GM12801 (cell line): ENCODE results near the gene CDK11A.

ENCODE experiments used
- TF ChIP-seq, protein P1 (sequence below): IDR thresholded peaks from one replicate; pipeline ENCODE4 v1.5.1; 2011; ENCODE audit warnings: control low read depth; ENCODE audit not compliant: insufficient read length; ENCODE audit errors: extremely low read depth

Gene CDK11A

DNA sequence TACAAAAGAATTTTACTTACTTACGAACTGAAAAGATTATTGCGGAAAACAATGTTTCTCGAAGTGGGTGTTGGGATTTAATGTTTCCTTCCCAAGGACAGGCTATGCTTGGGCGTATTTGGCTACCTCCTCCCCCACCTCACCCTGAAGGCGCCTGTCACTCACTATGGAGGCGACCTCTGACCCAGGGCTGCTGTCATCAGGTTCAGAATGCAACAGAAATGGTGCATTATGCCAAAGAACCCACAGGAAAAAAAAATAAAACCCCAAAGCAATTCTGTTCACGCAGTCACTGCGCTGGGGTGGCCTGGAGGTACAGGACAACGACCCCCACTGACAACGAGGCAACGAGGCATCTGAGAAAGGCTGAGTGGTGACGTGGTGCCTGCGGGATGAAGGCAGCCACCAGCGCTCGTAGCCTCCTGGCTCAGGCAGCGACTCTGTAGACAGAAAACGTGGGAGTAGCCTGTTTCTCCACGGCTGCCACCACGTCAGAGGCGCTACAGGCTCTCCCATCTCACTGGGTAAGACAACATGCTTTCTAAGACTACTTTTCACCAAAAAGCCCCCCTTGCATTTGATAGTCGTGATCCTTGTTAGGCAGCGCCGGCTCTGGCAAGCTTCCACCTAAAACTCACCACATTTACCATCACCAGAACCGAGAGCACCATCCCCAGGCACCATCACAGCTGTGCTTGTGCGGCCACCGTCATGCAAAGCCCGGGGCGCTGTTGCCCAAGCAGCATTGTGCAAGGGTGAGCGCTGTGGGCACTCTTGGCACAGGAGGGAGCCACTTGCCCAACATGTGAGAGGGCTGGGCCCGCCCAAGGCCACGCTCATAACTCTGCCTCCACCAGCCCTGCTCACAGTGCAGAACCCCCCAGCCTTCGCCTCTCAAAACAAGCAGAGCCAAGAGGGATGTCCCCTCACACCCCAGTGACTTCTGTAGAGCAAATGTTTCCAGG, 39.8 kb upstream of the CDK11A start:
- TF ChIP-seq, protein P1, sequence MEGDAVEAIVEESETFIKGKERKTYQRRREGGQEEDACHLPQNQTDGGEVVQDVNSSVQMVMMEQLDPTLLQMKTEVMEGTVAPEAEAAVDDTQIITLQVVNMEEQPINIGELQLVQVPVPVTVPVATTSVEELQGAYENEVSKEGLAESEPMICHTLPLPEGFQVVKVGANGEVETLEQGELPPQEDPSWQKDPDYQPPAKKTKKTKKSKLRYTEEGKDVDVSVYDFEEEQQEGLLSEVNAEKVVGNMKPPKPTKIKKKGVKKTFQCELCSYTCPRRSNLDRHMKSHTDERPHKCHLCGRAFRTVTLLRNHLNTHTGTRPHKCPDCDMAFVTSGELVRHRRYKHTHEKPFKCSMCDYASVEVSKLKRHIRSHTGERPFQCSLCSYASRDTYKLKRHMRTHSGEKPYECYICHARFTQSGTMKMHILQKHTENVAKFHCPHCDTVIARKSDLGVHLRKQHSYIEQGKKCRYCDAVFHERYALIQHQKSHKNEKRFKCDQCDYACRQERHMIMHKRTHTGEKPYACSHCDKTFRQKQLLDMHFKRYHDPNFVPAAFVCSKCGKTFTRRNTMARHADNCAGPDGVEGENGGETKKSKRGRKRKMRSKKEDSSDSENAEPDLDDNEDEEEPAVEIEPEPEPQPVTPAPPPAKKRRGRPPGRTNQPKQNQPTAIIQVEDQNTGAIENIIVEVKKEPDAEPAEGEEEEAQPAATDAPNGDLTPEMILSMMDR = no peak

DNA sequence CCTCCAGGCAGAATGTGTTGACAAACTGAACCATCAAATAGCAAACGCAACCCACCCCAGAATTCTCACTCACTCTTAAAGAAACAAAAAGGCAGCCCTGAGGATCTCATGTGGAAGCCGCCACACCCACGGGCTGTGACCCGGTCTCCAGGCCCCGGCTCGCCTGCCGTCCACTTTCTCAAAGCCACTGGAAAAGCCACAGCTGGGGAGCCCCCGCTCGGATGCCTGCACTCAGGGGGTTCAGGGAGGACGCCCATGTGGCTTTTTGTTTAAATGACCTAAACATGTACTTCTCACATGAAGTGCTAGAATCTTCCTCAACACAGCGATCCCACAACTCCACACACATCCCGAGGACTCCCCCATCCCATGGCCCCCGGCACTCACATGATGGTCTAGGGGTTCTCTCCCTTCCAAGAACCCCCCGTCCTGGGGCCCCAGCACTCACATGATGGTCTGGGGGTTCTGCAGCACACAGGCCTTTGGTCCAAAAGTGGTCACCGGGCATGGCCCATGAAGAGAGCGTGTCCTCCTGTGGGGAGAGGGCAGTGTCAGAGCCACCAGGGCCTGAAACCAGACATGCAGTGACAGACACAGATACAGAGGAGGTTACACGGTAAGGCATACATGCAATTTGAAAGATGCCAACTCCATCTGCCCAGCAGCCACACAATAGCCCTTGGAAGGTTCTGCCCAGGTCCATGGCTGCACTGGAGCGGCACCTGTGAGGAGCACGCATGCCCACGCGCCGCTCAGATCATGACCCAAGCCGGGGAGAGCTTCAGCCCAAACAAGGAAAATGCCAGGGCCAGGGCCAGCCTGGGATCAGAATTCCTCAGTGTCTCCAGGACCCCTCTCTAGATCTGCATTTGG, 37.6 kb upstream of the CDK11A start:
- TF ChIP-seq, protein P1 = no peak

DNA sequence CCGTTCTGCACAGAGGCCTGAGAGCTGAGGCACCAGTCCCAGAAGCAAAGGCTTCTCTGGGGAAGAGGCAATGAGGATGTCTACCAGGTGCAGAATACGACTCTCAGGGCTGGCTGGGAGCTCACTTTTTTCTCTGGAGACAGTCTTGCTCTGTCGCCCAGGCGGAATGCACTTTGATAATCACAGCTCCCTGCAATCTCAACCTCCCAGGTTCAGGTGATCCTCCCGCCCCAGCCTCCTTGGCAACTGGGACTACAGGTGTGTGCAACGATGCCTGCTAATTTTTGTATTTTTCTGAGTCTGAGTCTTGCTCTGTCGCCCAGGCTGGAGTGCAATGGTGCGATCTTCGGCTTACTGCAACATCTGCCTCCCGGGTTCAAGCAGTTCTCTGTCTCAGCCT, 36.6 kb upstream of the CDK11A start:
- TF ChIP-seq, protein P1 = no peak

GRCh38 chr1:1760345-1760650, 36.1 kb upstream of the CDK11A start:
- TF ChIP-seq, protein P1 = no peak

DNA sequence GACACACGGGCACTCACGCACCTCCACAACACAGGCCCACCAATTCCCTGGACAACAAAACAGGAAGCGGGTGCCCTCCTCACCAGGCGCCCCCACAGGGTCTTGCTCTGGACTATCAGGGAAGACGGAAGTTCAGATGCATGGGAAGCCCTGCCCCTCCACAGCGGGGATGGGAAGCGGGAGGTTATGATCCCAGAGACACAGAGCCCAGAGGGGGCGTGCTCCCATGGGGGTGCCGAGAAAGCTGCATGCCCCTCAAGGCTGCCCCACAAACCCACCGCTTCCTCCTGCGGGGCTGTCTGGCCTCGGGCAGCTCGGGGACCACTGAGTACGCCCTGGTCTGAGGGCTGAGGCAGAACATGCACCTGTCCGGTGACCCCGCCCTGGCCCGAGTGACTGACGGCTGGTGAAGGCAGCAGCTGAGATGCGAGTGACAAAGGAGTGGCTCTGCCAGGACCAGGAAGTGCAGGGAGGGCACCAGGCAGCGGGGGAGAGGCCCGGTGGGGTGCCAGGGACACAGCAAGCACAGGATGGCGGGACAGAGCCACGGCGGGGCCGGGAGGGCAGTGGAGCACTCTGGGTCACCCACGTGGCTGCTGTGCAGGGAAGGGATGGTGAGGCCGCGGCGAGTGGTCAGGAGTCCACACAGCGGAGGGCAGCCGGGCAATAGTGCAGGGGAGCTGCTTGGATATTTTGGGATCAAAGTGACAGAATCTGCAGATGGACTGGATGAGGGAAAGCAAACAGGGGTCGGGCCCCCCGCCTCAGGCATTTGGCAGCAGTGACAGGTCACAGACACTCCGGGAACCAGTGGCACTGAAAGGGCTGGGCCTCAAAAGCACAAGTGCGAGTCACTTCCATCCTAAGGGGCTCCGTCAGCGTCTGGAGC, 35.5 kb upstream of the CDK11A start:
- TF ChIP-seq, protein P1 = no peak

DNA sequence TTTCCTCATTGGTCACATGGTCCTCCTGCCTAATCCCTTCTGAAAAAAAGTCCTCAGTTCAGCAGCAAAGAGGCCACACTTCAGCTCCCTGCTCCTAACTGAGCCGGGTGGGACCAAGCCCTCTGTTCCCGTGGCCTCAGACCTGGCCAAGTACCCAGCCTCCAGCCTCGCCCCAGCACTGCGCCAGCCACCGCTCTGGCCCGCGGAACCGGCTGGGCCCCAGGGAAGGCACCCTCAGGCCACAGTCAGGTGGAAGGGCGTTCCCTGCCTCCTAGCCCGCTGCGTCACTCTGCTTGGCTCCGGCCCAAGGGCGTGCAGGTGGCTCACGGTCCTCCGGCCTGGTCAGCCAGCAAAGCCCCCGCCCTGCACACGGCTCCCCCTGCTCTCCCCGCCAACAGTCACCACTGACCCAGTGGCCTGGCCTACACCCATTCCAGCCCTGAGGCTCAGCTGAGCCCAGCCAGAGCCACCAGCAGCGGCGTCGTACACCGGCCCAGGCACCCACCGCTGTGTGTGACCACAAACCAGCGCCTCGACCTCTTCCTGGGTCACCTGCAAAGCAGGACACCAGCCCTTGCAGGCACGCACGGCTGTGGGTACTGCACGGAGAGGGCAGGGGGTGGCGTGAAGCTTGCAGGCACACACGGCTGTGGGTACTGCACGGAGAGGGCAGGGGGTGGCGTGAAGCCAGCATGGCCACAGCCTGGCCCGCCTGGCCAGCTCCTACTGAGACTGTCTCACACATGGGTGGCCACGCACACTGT, 34.7 kb upstream of the CDK11A start:
- TF ChIP-seq, protein P1 = no peak
